Forelimb muscle (tissue), 1 donor: ENCODE measurements around the gene NTM. TPM values are rescaled to one million over a fixed set of nuclear protein-coding genes. Genes with fewer than 3 reads are reported as not detected.
"Not testable (repeated sequence)": the region's sequence is repeated elsewhere in the genome, so short reads cannot be mapped to it uniquely, and the experiment has no call there.

ENCODE experiments used
- DNase-seq: peaks from one replicate; pipeline ENCODE4 v3.0.0-alpha.2; 2013; ENCODE audit warnings: low read depth
- polyA plus RNA-seq: library from polyadenylated mRNA; unstranded; fragments of 120-200 nt; gene quantifications from one replicate; pipeline ENCODE4 v1.2.1, GENCODE V29; 2013; ENCODE audit not compliant: insufficient read length

NTM gene
- polyA plus RNA-seq, 1 donor: 15.0 TPM

- DNase-seq: no peak
Observed at GRCh38 chr11:131463649-131464425, 93.4 kb downstream of the NTM start.

DNA sequence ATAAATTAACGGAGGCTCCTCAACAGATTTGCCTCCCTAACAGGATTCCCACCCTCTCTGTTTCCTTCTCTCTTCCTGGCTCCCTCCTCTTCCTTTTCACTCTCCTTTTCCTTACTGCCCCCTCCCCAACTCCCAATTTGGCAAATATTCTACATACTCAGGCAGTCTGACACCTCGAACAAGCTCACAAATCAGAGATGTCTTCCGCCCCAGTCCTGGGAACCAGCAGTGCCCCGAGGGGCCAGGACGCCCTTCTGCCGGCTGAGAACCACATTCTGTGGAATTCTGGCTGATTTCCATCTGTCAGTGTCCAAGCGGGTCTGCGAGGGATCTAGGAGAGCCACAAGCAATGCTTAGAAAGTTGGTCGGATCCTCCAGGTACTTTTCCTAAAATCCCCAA lies 94.0 kb downstream of the NTM start:
- no peak for DNase-seq

DNA sequence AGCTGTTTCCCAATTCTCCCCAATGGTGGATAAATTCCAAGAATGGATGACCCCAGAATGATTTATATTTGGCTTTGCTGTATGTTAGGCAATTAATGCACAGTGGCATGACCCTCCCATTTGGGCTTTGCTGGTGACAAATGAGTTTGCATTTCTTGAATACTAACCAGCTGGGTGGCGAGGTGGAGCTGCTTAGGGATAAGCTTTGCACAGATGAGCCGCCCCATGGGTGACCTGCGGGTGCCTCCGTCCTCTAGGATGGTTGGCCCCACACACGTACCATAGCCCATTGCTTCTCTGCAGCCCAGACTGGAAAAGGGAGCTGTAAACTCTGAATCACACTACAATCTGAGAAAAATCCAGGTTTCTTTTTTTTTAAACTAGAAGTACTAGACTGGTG lies 94.6 kb downstream of the NTM start:
- DNase-seq: no peak

DNA sequence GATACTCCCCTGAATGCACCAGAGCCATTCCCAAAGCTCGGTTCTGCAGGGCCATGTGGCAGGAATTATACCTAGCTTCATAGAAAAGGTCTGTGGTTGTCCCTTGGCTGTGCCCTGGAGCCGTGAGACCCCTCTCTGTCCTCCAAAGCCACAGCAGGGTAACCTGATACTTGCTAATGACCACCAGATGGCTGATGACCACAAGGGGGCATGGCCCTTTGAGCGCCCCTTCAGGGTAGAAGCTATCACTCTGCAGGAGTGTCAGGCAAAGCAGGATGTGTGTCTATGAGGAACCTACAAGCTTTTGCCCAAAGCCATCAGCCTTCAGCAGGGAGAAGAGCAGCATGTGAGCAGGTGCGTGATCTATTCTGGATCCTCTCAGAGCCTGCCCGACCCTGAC lies 95.3 kb downstream of the NTM start:
- DNase-seq: no peak

DNA sequence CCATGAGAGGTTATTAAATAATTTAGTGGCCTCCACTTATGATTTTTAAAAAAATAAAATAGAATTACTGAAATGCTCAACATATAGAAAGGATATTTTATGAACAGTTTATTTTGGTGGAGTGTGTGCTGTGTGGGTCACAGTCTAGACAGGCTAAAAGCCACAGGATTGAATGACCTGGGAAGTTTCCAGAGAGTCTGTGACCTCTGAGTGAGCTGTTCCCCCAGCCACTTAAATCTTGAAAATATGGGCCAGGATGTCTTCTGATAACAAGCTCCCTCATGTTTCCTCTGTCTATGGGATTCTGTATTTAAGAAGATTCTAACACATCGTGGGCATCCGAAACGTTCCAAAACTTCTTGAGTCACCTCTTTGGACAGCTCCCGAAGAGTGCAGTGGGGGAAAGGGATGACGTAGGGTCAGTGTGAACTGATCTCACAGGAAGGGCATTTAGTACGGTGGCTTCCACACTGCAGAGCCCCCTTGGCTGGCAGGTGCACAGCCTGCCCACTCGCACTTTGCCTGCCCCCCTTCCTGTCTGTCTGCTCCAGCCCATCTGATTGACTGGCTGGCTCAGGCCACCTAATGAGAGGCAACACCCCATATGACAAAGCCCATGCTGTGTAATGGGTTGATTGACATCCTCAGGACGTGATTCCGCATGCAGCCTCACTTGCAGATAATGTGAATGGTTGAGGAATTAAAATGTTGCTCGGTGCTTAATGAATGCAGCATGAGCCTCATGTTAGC lies 97.4 kb downstream of the NTM start:
- DNase-seq: no peak

- DNase-seq: no peak
Observed at GRCh38 chr11:131468565-131468964, 98.2 kb downstream of the NTM start.

- DNase-seq: no peak
Observed at GRCh38 chr11:131470216-131470925, 100.0 kb downstream of the NTM start.

GRCh38 chr11:131471976-131472375 lies 101.6 kb downstream of the NTM start:
- no peak for DNase-seq

GRCh38 chr11:131474947-131475346 lies 104.5 kb downstream of the NTM start:
- no peak for DNase-seq

GRCh38 chr11:131476266-131476665 lies 105.9 kb downstream of the NTM start:
- DNase-seq: no peak

DNA sequence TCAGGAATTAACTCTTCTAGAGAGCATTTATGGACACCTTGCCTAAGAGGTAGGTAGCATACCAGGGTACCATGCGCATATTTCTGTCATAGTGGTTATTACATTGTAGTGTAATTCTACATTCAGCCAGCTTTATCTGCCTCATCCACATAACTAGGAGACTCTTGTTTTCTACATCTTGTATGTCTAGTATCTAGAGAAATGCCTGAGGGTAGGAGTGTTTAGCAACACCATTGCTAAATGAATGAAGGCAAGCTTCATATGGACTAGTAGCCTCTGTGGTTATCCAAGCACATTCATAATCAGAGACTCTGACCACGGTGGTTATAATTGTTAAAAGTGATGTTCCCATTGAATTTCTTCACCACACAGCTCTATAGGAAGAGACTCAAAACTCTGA lies 107.9 kb downstream of the NTM start:
- no peak for DNase-seq

- DNase-seq: no peak
Observed at GRCh38 chr11:131481303-131481702, 110.9 kb downstream of the NTM start.

GRCh38 chr11:131481971-131482370 lies 111.6 kb downstream of the NTM start:
- no peak for DNase-seq

DNA sequence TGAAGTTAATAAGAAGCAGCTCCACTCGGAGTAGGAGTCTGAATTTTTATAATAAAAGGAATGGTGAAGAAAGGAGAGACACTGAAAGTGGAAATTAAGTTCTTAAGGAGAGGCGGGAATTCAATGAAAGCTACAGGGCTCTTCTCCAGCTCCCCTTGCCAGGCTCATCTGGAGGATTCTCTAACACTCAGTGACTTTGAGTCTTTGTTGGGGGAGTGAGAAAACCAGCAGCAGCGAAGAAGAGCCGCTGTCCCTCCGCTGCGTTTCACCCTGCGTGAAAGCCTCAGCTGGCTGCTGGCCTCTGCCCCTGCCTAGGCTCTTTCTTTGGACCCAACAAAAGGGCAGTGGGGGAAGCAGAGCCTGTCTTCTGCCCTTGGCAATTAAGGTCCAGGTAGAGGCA lies 113.0 kb downstream of the NTM start:
- DNase-seq: no peak

DNA sequence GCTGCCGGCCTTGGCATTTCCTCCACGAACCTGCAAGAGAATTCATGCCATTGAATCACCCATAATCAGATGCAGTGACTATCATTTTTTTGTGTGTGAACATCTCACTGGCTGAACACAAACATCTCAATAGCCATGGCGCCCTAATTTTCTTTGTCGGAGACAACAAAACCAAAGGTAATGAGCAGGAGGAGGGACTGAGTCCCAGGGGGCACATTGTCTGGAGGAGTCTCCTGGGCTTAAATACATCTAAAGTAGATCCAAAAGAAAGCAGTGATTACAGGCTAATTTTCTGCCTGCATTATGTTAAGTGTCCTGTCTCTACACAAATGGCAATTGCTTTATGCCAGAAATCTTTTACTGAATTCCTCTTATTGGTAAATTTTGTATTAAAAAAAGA lies 113.5 kb downstream of the NTM start:
- DNase-seq: no peak

DNA sequence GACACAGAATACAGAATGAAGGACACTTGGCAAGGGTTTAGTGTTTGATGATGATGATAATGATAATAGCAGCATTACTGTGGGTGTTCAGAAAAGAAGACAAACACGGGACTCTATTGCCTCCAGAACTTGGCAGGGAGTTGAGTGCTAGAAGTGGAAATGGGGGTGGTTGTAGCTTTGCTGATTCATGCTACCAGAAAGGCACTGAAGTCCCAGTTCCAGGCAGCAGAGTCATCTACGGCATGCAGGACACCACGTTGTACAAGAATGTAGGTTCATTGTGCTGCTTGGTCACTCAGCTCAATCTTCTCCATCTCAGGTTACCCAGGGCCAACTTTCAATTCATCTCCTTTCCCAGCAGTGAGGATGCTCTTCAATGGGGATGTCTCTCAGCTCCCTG lies 115.7 kb downstream of the NTM start:
- DNase-seq: no peak

- no peak for DNase-seq
Observed at GRCh38 chr11:131486937-131487635, 116.7 kb downstream of the NTM start.

DNA sequence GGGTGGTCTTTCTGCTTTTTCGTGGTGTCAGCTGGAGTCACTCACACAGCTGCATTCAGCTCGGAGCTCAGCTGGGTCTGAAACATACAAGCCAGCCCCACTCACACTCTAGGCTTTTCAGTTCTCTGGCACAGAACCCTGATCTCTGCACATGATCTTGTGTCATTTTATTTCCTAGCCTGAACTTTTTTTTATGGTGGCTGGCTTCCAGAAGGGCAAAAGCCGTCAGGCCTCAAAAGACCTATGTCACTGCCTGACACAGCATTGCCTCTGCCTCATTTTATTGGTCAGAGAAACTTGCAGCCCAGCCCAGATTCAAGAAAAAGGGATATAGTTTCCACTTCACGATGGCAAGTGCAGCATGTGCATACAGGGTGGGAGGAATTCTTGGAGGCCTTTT lies 117.8 kb downstream of the NTM start:
- DNase-seq: no peak

GRCh38 chr11:131491503-131491902 lies 121.1 kb downstream of the NTM start:
- no peak for DNase-seq

DNA sequence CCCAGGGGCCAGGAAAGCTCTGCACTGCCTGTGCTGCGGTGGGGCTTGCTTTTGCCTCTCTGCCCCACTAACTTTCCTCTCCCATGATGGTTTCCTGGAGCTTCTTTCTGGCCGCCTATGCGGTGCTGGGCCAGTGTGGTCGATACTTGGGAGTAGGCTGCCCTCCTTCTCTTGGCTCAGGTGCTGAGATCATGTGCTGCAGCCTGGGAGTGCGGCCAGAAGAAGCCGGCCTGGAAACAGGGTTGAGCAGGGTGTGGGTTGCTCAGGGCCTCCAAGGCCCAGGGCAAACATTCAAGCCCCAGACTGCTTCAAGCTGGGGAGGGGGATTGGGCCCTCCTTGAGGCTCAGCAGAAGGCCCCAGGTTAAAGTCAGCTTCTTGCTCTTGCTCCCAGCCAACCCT lies 125.0 kb downstream of the NTM start:
- no peak for DNase-seq

GRCh38 chr11:131497686-131498085 lies 127.3 kb downstream of the NTM start:
- DNase-seq: not testable (repeated sequence)

DNA sequence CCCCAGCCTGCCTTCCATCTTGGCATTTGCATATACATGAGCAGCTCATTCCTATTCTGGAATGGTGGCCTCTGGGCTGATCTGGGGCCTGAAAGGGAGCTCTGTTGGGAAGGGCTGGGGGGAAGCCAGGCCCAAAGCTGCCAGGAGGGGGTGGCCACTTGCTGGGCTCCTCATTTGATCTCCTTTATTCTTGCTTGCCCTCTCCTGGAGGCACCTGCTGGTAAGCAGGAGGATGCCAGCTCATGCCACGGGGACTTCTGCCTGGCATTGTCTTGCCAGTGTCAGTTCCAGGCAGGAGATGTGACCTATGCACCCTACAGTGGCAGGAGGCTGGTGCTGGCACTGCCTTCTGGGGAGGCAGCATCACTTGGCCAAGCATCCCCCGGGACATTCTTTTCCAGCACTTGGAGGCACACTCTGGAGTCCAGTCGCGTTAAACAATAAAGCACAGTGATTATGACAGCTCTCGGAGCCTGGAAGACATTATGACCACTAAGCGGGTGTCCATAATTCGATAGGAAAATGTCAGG lies 128.3 kb downstream of the NTM start:
- no peak for DNase-seq
